Measurements from ENCODE around the gene HILPDA. TPM values are rescaled to one million over a fixed set of nuclear protein-coding genes. Genes with fewer than 3 reads are reported as not detected.
A peak's percentile ranks its signal among the peaks of the same experiment; 100 is the strongest.

HILPDA gene
- total RNA-seq, 1 donor from 2014 or later: 46.4 TPM

DNA sequence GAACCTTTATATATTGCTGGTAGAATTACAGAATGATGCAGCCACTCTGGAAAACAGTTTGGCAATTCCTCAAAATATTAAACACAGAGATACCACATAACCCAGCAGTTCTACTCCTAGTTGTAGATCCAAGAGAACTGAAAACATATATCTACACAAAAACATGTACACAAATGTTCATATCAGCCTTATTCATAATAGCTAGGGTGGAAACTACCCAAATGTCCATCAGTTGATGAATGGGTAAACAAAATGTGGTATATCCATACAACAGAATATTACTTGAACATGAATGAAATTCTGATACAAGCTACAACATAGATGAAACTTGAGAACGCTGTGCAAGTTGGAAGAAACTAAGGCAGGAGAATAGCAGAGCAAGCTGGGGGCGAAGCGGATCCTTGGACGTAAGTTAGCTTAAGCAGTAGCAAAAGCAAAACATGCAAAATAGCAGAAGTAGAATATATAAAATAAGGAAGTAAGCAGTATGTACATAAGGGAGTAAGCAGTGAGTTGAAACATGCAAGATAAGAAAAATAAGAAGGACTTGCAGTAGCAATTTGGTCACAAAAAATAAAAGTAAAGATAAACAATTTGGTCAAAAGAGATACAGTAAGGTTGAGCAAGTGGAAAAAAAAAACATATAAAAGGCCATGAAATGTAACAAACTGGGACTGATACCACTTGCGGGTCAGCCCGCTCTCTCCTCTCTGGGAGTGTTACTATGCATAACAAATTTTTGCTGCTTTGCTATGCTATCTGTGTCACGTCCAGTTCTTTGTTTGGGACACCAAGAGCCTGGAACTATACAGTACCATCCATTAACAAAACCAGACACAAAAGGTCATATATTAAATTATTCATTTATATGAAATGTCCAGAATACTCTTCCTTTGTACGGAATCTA, 18.0 kb upstream of the HILPDA start:
- H3K4me1 ChIP-seq: no peaks in the 10 kb centered on the region
- no peaks in the 10 kb centered on the region for H3K36me3 ChIP-seq
- no peak for TF ChIP-seq POLR2AphosphoS5 (IDR thresholded peaks at IDR 0.05; ENCODE audit: insufficient read depth in 1 of 2, low read depth in 1 of 2)
- TF ChIP-seq CTCF (IDR thresholded peaks at IDR 0.05): no peak
- no peak for TF ChIP-seq POLR2A (IDR thresholded peaks at IDR 0.05)
- no peak overlapping the region for H3K4me3 ChIP-seq
- intact Hi-C loops (cut with DNase I): no loop called here
- no peak for DNase-seq (ENCODE audit: extremely low spot score in 2 of 2)
- H3K9me3 ChIP-seq: no peaks in the 10 kb centered on the region
- no peaks in the 10 kb centered on the region for H3K27me3 ChIP-seq
- no peak overlapping the region for H3K27ac ChIP-seq

DNA sequence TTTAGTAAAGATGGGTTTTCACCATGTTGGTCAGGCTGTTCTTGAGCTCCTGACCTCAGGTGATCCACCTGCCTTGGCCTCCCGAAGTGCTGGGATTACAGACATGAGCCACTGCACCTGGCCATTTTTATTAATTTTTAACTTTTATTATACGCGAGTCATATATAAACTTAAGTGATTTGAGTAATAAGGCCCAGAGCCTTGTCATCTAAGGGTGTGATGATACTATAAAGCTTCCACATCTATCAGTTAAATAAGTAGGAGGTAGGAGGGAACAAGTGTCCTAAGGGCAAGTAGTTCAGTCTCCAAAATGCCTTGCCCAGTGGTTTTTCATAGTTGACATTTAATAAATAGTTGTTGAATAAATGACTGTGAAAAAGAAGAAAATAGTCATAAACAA, 13.3 kb upstream of the HILPDA start:
- TF ChIP-seq POLR2AphosphoS5 (IDR thresholded peaks at IDR 0.05; ENCODE audit: insufficient read depth in 1 of 2, low read depth in 1 of 2): no peak
- TF ChIP-seq CTCF (IDR thresholded peaks at IDR 0.05): no peak
- no peaks in the 10 kb centered on the region for H3K27me3 ChIP-seq
- no peak overlapping the region for H3K4me3 ChIP-seq
- DNase-seq (ENCODE audit: extremely low spot score in 2 of 2): no peak
- intact Hi-C loops (cut with DNase I): no loop called here
- no peaks in the 10 kb centered on the region for H3K4me1 ChIP-seq
- H3K27ac ChIP-seq: no peak overlapping the region
- no peaks in the 10 kb centered on the region for H3K36me3 ChIP-seq
- no peaks in the 10 kb centered on the region for H3K9me3 ChIP-seq

DNA sequence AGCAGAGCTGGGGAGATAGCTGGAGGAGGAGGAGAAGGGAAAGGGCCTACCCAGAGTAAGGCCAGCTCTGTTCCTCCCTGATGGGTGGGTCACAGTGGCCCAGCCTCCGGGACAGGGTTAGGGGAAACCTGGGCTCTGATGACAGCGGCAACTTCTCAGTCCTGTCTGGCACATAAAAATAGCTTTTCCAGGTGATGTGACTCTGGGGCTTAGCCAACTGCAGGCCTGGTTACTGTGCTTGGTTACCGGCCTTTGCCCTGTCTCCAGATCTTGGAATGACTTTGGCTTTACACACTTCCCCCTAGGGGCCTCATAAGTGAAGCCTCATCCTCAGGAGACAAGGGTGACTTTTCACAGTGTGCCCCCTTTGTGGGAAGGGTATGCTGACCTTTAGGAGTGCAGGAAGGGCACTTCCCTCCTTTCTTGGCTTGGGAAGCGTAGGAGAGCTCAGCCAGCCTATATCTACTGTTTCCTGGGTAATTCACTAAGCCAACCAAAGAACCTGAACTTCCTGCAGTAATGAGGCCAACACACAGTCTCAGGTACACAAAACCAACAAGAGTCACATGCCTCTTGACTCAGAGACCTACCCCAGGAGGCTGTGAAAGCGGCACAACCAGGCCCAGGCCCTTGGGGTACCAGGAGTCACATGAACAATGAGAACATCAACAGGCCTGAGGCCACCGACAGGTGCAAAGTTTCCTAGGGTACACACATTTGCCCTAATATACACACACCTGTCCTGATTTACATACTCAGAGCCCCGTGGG, 11.7 kb upstream of the HILPDA start:
- no peaks in the 10 kb centered on the region for H3K27me3 ChIP-seq
- intact Hi-C loops (cut with DNase I): no loop called here
- no peak overlapping the region for H3K27ac ChIP-seq
- no peak overlapping the region for H3K4me3 ChIP-seq
- H3K4me1 ChIP-seq: no peaks in the 10 kb centered on the region
- H3K36me3 ChIP-seq: no peaks in the 10 kb centered on the region
- peak in 1 of 2 donors; percentile 77 for DNase-seq (ENCODE audit: extremely low spot score in 2 of 2)
- H3K9me3 ChIP-seq: no peaks in the 10 kb centered on the region
- TF ChIP-seq CTCF (IDR thresholded peaks at IDR 0.05): no peak
- TF ChIP-seq POLR2AphosphoS5 (IDR thresholded peaks at IDR 0.05; ENCODE audit: insufficient read depth in 1 of 2, low read depth in 1 of 2): no peak
- no peak for TF ChIP-seq POLR2A (IDR thresholded peaks at IDR 0.05)

DNA sequence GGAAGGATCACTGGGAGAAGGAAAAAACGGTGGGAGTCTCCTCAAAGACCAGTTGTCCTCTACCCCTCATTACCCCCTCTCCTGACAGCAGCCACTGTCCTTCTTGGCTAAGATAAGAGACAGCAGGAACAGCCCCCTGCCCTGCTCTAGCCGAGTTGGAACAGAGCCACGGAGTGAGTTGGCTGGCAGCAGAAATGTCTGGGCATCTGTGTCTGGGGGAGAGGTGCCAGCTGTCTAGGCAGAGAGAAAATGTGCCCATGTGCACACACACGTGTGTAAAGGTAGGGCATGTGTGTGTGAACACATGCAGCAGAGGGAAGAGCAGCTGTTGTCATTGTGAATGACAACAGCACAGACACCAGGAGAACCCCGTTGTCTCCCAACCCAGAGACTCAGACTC, 9.4 kb upstream of the HILPDA start:
- intact Hi-C loops (cut with DNase I): no loop called here
- H3K9me3 ChIP-seq: no peaks in the 10 kb centered on the region
- H3K36me3 ChIP-seq: no peaks in the 10 kb centered on the region
- no peak overlapping the region for H3K4me3 ChIP-seq
- TF ChIP-seq CTCF (IDR thresholded peaks at IDR 0.05) (no peak), POLR2A (IDR thresholded peaks at IDR 0.05) (no peak), POLR2AphosphoS5 (IDR thresholded peaks at IDR 0.05; ENCODE audit: insufficient read depth in 1 of 2, low read depth in 1 of 2) (no peak)
- no peaks in the 10 kb centered on the region for H3K4me1 ChIP-seq
- no peak overlapping the region for H3K27ac ChIP-seq
- no peak for DNase-seq (ENCODE audit: extremely low spot score in 2 of 2)
- no peaks in the 10 kb centered on the region for H3K27me3 ChIP-seq
